HG02884 (cell line): ENCODE results near the gene DAAM1.

Source experiments
- ATAC-seq: cut with Tn5 transposase; IDR thresholded peaks from one replicate; pipeline ENCODE4 v1.9.1; 2021; ENCODE audit warnings: mild to moderate bottlenecking, moderate library complexity; ENCODE audit not compliant: unreplicated experiment

The DAAM1 gene

DNA sequence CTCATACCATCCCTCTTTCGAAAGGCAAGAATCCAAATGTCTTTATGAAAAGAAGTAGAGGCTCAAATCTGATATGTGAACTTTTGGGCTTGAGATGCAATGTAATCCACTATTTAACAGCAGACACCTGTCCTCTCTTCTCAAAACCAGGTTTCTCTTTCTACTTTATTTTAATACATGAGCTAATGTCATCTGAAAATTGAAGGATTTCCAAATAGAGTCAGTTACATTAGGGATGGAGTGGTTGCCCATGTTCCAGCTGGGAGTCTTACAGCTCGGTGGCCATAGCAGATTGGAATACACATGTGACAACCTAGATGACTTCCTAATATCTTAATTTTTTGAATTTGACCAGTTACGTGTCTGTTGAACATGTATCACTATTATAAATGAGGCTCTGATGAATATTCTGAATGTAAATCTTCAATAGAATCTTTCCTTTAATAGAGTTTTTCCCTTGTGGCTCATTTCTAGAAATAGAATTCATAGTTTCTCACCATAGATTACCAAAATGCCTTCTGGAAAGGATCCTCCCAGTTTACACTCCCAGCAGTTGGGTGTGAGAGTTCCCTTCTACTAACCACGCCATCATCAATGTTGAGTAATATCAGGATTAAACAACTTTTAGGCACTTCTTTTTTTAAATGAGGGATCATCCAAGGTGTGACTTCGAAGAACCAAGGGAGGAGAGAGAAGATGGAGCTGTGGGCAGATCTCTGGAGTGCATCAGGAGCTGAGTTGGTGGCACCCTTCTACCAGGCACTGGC lies 227.6 kb downstream of the DAAM1 start:
- ATAC-seq, result no peak

DNA sequence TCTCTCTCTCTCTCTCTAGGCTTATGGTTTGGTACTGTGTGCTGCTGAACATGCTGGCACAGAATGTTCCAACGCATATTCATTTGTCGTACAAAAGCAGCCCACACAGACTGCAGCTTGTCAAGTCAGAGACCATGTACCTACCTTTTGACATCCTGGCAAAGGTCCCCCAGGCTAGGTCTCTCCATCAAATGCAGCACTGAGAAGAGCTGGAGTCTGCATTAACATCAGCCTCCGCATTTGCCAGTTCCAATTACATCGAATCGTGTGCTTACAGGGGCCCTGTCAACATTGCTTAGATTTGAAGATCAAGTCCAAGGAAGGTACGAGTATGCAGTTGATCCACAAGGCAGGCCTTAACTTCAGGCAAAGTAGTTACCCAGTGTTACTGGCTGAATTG lies 228.8 kb downstream of the DAAM1 start:
- ATAC-seq, result no peak

DNA sequence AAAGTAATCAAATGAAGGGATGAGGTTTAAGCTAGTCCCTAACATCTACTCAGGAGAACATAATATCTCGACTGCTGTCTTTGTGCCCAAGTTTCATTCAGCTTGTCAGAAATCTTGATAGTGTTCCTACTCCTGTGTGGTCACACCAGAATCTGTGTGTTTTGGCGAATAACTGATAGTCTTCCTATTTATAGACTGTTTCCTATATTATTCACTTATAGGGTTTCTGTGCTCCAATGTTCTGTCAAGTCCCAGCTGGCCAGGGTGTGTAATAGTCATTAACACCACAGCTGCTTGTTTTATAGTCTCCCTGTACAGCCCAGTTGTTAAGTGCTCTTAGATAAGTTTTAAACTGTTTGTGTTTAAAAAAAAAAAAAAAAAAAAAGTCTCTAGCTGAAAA lies 230.8 kb downstream of the DAAM1 start:
- no peak for ATAC-seq
